Ovary (tissue), 9 donors: ENCODE results near the gene RNF17. TPM values are rescaled to one million over a fixed set of nuclear protein-coding genes. Genes with fewer than 3 reads are reported as not detected.

Experiments used
- DNase-seq, 5 donors: peaks; one replicate each; pipeline ENCODE4 v3.0.0-alpha.2; 2019 to 2020
- H3K27ac ChIP-seq, 2 donors: fragments of 200-600 bp; one replicate each; pipeline versions ENCODE4 v1.5.1 to v1.8.0; 2019 to 2022
- H3K27me3 ChIP-seq: fragments of 200-600 bp; one replicate; pipeline ENCODE4 v1.8.0; 2022
- H3K36me3 ChIP-seq: fragments of 200-600 bp; sonication (generic); one replicate; pipeline ENCODE4 v1.5.1; 2019
- H3K4me1 ChIP-seq: one replicate; pipeline ENCODE4 v1.8.1; 2013; ENCODE audit warnings: mild to moderate bottlenecking, moderate library complexity; ENCODE audit not compliant: insufficient read depth
- H3K4me3 ChIP-seq: fragments of 200-600 bp; sonication (generic); one replicate; pipeline ENCODE4 v1.5.1; 2017
- H3K9me3 ChIP-seq, 2 donors: fragments of 200-600 bp in 1 of 2; sonication (generic) in 1 of 2; one replicate each; pipeline versions ENCODE4 v1.5.1 to v1.8.1; 2013 to 2019; ENCODE audit warnings: mild to moderate bottlenecking in 1 of 2, moderate library complexity in 1 of 2
- EP300 ChIP-seq: sonication (generic); formaldehyde crosslinking; IDR thresholded peaks from one replicate; pipeline ENCODE4 v1.6.1; 2017; ENCODE audit warnings: antibody characterized with exemption
- POLR2A ChIP-seq: fragments of 450-650 bp; IDR thresholded peaks from one replicate; pipeline ENCODE4 v1.6.1; 2017; ENCODE audit warnings: antibody characterized with exemption, mild to moderate bottlenecking, moderate library complexity
- WGBS, 3 donors: extraction: QIAGEN DNeasy Blood & Tissue Kit in 1 of 3; methylation state at CpG; one replicate each; pipeline versions ENCODE4 v1.1.5 to v1.1.7; 2013 to 2017; 5-methylcytosine and 5-hydroxymethylcytosine counted together
- intact Hi-C, 4 donors: fragments of 100-400 bp; cut with DNase I; formaldehyde crosslinking; loops; one replicate each; pipeline versions ENCODE4 v1.11.0 to v1.15.1; 2022 to 2023
- polyA plus RNA-seq, 2 donors: library from polyadenylated mRNA; stranded (reverse); fragments of 200-250 nt in 1 of 2; fragments of 350-450 nt in 1 of 2; fragmentation: Illumina TruSeq in 1 of 2; extraction: RNeasy Lipid Tissue Mini Kit (QIAGEN cat#74804) in 1 of 2; gene quantifications; one replicate each; pipeline ENCODE4 v1.2.3, GENCODE V29; 2013 to 2014
- total RNA-seq, 7 donors: library from RNA; depleted of rRNA in 2 of 7; stranded (reverse); fragments of >200 nt in 2 of 7; fragmentation: NEBNext Ultra II Directional in 3 of 7; extraction: Animal tissue kit (Norgen Biotek cat#: 25700) in 3 of 7; gene quantifications; one replicate each; pipeline versions ENCODE4 v1.1.0 to v1.2.4, GENCODE V29; 2016 to 2023
- TF ChIP-seq, protein P1 (sequence below), 3 donors: fragments of 450-650 bp in 2 of 3; fragments of 200-600 bp in 1 of 3; IDR thresholded peaks; one replicate each; pipeline versions ENCODE4 v1.5.1 to v1.8.0; 2016 to 2022; ENCODE audit warnings: antibody characterized with exemption in 3 of 3, mild to moderate bottlenecking in 1 of 3
- donor health status: DM: no; HTN: no; CAD: no; lungs with moderate emphysema.
- donor health status: DM: no; HTN: no; CAD: no.
- donor health status: Bipolar disorder and iron deficiency.
- donor health status: DM: yes; HTN: yes; CAD: no.
- donor health status: DM: no; HTN: no; CAD: no.
- donor health status: DM: yes; HTN: yes; CAD: no.

RNF17 gene
- total and polyA plus RNA-seq, 9 donors: 0.28 to 0.71 TPM; not detected in 7

- TF ChIP-seq EP300 (no peak), POLR2A (no peak)
- TF ChIP-seq, protein P1, sequence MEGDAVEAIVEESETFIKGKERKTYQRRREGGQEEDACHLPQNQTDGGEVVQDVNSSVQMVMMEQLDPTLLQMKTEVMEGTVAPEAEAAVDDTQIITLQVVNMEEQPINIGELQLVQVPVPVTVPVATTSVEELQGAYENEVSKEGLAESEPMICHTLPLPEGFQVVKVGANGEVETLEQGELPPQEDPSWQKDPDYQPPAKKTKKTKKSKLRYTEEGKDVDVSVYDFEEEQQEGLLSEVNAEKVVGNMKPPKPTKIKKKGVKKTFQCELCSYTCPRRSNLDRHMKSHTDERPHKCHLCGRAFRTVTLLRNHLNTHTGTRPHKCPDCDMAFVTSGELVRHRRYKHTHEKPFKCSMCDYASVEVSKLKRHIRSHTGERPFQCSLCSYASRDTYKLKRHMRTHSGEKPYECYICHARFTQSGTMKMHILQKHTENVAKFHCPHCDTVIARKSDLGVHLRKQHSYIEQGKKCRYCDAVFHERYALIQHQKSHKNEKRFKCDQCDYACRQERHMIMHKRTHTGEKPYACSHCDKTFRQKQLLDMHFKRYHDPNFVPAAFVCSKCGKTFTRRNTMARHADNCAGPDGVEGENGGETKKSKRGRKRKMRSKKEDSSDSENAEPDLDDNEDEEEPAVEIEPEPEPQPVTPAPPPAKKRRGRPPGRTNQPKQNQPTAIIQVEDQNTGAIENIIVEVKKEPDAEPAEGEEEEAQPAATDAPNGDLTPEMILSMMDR (IDR thresholded peaks at IDR 0.05): no peak
- no peak for DNase-seq
- Histone ChIP-seq H3K4me1 (no peaks in the 10 kb centered on the region), H3K36me3 (no peaks in the 10 kb centered on the region), H3K9me3 (no peaks in the 10 kb centered on the region), H3K27ac (no peak overlapping the region), H3K4me3 (no peak overlapping the region), H3K27me3 (no peaks in the 10 kb centered on the region)
- intact Hi-C loops: no loop called here
- 90 to 94% (median 92%) methylated on average over 7 of the region's 7 CpGs for WGBS, 3 donors
Observed at GRCh38 chr13:24892829-24893228, 128.9 kb downstream of the RNF17 start.

GRCh38 chr13:24893863-24894262 is 129.9 kb downstream of the RNF17 start:
- no peak overlapping the region for H3K4me3 ChIP-seq
- no peak overlapping the region for H3K27ac ChIP-seq
- no peak for TF ChIP-seq POLR2A
- TF ChIP-seq, protein P1 (IDR thresholded peaks at IDR 0.05): no peak
- no peak for TF ChIP-seq EP300
- intact Hi-C loops: no loop called here
- no peaks in the 10 kb centered on the region for H3K27me3 ChIP-seq
- H3K4me1 ChIP-seq: no peaks in the 10 kb centered on the region
- H3K36me3 ChIP-seq: no peaks in the 10 kb centered on the region
- no peaks in the 10 kb centered on the region for H3K9me3 ChIP-seq
- DNase-seq: peak in 1 of 5 donors; percentile 24
- WGBS, 3 donors: 91 to 92% (median 91%) methylated on average over 12 of the region's 12 CpGs

- no peaks in the 10 kb centered on the region for H3K4me1 ChIP-seq
- no peak for DNase-seq
- WGBS, 3 donors: 89 to 92% (median 90%) methylated on average over 29 of the region's 29 CpGs
- TF ChIP-seq EP300: no peak
- intact Hi-C loops: no loop called here
- no peak overlapping the region for H3K27ac ChIP-seq
- H3K36me3 ChIP-seq: no peaks in the 10 kb centered on the region
- H3K4me3 ChIP-seq: no peak overlapping the region
- no peaks in the 10 kb centered on the region for H3K27me3 ChIP-seq
- H3K9me3 ChIP-seq: no peaks in the 10 kb centered on the region
Observed at GRCh38 chr13:24894277-24894971, 130.5 kb downstream of the RNF17 start.

DNA sequence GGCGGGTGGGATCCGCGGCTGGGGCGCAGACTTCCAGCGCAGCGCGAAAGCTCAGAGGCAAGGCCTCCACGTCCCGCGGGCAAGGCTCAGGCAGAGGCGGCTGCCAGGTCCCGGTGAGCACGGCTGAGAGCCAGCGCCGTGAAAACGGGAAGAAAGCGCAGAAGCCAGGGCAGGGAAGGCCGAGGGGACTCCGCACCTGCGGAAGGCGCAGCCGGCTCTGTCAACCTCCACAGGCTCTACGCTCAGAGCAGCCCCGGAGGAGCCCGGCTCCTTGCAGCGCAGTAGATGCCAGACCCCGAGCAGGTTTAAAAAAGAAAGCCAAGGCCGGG is 131.0 kb downstream of the RNF17 start:
- no peak for DNase-seq
- Histone ChIP-seq H3K27ac (no peak overlapping the region), H3K36me3 (no peaks in the 10 kb centered on the region), H3K9me3 (no peaks in the 10 kb centered on the region), H3K4me1 (no peaks in the 10 kb centered on the region), H3K27me3 (no peaks in the 10 kb centered on the region), H3K4me3 (no peak overlapping the region)
- intact Hi-C loops: no loop called here
- WGBS, 3 donors: 82 to 90% (median 89%) methylated on average over 28 of the region's 28 CpGs
- no peak for TF ChIP-seq EP300
- no peak for TF ChIP-seq POLR2A
- TF ChIP-seq, protein P1 (IDR thresholded peaks at IDR 0.05): no peak

DNA sequence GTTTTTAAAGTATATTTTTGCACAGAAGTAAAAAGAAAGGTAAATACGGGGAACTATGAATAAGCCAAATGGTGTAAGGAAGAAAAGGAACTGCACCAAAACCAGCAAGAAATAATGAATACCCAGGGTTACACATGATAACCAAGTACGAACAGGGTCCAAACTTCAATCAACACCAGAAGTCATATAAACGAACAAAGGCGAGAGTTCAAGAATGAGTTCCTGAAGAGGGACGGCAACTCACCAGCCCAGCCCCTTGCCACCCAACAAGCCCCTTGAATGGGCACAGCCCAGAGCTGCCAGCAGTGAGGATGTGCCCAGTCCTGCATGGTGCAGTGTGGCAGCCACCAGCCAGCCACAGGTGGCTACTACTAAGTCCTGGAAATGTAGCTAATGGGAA is 132.1 kb downstream of the RNF17 start:
- H3K4me3 ChIP-seq: no peak overlapping the region
- WGBS, 3 donors: 91 to 94% (median 93%) methylated on average over 5 of the region's 5 CpGs
- no peak for DNase-seq
- H3K4me1 ChIP-seq: no peaks in the 10 kb centered on the region
- H3K36me3 ChIP-seq: no peaks in the 10 kb centered on the region
- no peak for TF ChIP-seq POLR2A
- no peak for TF ChIP-seq EP300
- TF ChIP-seq, protein P1 (IDR thresholded peaks at IDR 0.05): no peak
- intact Hi-C loops: no loop called here
- H3K27me3 ChIP-seq: no peaks in the 10 kb centered on the region
- no peak overlapping the region for H3K27ac ChIP-seq
- H3K9me3 ChIP-seq: no peaks in the 10 kb centered on the region
